T-helper 2 cell (primary cell): Measurements from ENCODE around the gene RPS3.
"Not testable (repeated sequence)": the region's sequence is repeated elsewhere in the genome, so short reads cannot be mapped to it uniquely, and the experiment has no call there.

ENCODE experiments used
- DNase-seq, 5 experiments: peaks; one replicate each; pipeline versions ENCODE4 v3.0.0 to v3.0.0-alpha.2; 2012 to 2022
- total RNA-seq, 2 donors: gene quantifications; one replicate each; lab custom pipeline; 2026; lab: John Stamatoyannopoulos, UW

RPS3 gene
- total RNA-seq = 1,052 to 1,639 reads per million in 2 donors

DNA sequence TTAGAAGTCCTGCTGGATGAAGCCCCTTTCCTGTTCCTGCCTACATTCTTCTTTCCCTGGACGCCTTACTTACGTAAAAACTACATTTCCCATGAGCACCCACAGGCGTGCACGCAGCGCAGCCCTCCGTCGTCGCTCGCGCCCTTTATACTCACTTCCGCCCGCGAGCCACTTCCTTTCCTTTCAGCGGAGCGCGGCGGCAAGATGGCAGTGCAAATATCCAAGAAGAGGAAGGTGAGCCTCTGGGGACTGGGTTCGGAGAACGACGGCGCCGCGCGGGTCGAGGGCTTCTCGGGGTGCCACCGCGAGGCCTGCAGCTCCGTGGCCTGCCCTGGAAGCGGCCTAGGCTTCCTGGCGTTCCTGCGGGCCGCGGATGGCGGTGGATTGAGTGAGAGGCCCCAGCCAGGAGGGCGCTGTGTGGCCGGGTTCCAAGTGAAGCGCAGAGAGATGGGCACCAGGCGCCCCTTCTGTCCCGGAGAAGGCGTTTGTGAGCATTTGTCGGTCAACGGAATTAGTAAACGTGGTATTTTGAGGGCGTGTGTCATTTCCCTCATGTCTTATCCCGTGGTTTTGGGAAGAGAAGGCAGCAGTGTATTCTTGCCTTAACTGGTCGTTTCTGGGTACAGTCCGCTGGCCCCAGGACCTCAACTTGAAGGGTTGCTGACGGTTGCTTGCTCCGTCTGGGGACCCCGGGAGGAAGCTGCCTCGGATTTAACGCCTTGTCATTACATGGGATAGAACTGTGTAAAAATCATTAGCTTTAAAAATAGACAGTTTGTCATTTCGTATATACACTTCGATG lies at the start of gene RPS3:
RPS3 (plus strand) TSS at position 175 of the 802 bp plus-strand sequence; CDS start at position 205, 30 bp downstream.
- peak; percentile 74 to 94 (median 84) for DNase-seq

GRCh38 chr11:75349521-75350116 lies 49.7 kb upstream of the RPS3 start:
- DNase-seq = no peak

- DNase-seq = no peak
Observed at GRCh38 chr11:75350122-75350742, 49.1 kb upstream of the RPS3 start.

- peak in 4 of 5 experiments; percentile 10 to 71 (median 25) for DNase-seq
Observed at GRCh38 chr11:75350743-75351540, 48.4 kb upstream of the RPS3 start.

DNA sequence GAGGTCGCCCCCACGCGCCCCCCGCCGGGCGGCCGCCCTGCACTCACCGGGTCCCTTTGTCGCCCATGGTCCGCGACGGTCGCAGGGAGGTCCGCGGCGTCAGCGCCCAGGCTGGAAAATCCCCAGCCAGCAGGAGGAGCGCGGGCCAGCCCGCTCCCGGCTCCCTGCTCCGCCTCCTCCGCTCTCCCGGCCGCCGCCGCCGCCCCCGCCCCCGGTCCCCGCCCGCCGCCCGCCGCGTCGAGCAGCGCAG lies 47.9 kb upstream of the RPS3 start, which contains the start of gene ARRB1:
ARRB1 (minus strand) TSS at position 121 of the 250 bp plus-strand sequence; CDS start at position 67, 54 bp downstream.
- no peak for DNase-seq

- peak; percentile 29 to 85 (median 58) for DNase-seq
Observed at GRCh38 chr11:75351791-75352587, 47.3 kb upstream of the RPS3 start.

- no peak for DNase-seq
Observed at GRCh38 chr11:75352588-75353206, 46.6 kb upstream of the RPS3 start.

DNA sequence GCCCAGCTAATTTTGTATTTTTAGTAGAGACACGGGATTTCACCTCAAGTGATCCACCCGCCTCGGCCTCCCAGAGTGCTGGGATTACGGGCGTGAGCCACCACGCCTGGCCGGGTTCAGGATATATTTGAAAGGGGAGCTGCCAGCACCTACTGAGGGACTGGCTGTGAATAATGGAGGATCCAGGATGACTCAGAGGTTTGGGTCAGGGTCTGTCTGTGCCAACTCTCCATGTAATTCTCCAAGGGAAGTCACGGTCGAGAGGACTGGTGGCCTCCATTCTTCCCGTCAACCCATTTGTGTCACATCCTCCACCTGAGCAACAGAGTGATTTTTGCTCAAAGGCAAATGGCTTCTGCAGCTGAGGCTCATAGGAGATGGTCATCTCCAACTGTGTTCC lies 44.3 kb upstream of the RPS3 start:
- DNase-seq = no peak

- no peak for DNase-seq
Observed at GRCh38 chr11:75356613-75357012, 42.7 kb upstream of the RPS3 start.

DNA sequence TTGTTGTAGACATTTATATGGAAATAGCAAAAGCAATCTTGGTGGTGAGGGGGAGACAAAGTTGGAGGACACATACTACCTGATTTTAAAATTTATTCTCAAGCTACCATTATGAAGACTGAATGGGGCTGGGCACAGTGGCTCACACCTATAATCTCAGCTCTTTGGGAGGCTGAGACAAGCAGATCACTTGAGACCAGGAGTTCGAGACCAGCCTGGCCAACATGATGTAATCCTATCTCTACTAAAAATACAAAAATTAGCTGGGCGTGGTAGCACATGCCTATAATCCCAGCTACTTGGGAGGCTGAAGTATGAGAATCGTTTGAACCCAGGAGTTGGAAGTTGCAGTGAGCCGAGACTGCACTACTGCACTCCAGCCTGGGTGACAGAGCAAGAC lies 37.0 kb upstream of the RPS3 start:
- not testable (repeated sequence) for DNase-seq

- DNase-seq = no peak
Observed at GRCh38 chr11:75365711-75366181, 33.6 kb upstream of the RPS3 start.

- not testable (repeated sequence) for DNase-seq
Observed at GRCh38 chr11:75366826-75367225, 32.5 kb upstream of the RPS3 start.

DNA sequence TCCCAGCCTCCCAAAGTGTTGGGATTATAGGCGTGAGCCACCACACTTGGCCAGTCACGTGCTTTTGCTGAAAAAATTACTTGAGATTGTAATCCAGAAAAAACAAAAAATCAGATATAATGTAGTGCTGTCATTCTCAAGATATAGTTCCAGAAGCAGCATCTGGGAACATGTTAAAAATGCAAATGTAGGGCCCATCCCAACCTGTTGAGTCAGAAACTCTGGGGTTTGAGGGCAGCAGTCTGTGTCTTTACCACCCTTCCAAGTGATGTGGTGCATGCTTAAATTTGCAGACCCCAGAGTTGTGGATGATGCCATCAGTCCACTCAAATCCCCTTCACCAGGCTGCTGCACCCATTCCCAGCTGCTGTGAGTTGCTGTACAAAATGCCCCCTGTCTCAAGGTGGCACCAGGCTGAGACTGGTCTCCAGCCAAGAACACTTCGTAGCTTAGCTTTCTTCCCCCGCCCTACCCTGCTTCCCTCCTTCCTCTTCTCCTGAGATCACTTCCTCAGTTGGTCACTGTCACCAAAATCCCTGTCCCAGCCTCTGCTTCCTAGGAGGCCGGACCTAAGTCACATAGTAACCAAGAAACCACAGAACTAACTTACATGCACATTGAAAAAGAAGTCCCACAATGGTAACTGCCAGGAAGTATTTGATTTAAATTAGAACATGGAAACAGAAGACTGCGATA lies 29.6 kb upstream of the RPS3 start:
- DNase-seq = no peak

DNA sequence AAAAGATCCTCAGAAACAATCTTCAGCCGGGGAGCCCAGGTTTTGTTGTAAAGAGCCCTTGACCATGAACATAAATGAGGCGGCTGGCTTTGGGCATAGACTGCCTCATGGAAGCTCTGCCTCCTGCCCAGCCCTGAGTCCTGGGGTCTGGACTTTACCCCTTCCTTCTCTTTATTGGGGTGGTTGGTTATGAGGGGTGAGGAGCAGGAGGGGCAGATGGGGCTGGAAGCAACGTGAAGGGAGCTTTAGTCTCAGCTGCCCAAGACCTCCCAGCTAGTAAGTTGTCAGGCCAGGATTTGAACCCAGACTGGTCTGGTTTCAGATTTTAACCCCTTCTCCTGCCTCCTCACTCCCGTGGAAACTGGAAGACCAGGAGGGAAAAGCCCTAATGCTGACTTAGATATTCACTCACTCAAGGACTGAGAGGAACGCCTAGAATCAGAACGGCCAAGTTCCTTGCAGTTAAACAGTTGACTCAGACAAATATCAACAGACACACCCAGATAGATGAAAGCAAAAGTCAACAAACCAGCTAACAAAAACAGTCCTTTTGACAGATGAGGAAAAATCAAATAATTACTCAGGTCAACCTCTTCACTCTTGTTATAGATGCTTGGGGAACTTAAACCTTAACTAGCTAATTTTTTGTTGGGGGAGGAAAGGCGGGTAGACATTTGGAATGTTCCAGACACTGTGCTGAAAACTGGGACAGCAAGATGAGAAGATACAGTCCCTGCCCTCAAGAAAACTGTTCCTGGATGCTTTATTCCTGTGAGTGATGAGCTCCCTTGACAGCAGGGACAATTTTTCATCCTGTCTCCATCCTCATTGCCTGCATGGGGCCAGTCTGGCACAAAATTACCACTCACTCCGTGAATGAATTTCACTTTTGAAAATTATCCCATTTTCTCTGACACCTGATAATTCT lies 27.1 kb upstream of the RPS3 start:
- DNase-seq = no peak

GRCh38 chr11:75373201-75373600 lies 26.1 kb upstream of the RPS3 start:
- no peak for DNase-seq

GRCh38 chr11:75374646-75375045 lies 24.7 kb upstream of the RPS3 start:
- no peak for DNase-seq

GRCh38 chr11:75375626-75376025 lies 23.7 kb upstream of the RPS3 start:
- no peak for DNase-seq

- no peak for DNase-seq
Observed at GRCh38 chr11:75376175-75376574, 23.1 kb upstream of the RPS3 start.

DNA sequence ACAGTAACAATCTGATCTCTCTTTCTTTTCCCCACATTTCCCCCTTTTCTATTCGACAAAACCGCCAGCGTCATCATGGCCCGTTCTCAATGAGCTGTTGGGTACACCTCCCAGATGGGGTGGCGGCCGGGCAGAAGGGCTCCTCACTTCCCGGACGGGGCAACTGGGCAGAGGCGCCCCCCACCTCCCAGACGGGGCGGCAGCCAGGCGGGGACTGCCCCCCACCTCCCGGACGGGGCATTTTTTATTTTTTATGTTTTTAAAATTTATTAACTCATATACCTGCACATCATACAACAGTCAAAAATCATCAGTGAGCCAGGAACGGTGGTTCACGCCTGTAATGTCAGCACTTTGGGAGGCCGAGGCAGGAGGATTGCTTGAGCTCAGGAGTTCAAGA lies 20.5 kb upstream of the RPS3 start:
- not testable (repeated sequence) for DNase-seq

- no peak for DNase-seq
Observed at GRCh38 chr11:75380245-75380644, 19.1 kb upstream of the RPS3 start.
